ENCODE data around the gene TBCCD1. TPM values are rescaled to one million over a fixed set of nuclear protein-coding genes. Genes with fewer than 3 reads are reported as not detected.

Gene TBCCD1
- total RNA-seq, 1 experiment from 2014 or later = 14.5 TPM

GRCh38 chr3:186534113-186534669, 32.9 kb downstream of the TBCCD1 start:
- TF ChIP-seq, protein P1, sequence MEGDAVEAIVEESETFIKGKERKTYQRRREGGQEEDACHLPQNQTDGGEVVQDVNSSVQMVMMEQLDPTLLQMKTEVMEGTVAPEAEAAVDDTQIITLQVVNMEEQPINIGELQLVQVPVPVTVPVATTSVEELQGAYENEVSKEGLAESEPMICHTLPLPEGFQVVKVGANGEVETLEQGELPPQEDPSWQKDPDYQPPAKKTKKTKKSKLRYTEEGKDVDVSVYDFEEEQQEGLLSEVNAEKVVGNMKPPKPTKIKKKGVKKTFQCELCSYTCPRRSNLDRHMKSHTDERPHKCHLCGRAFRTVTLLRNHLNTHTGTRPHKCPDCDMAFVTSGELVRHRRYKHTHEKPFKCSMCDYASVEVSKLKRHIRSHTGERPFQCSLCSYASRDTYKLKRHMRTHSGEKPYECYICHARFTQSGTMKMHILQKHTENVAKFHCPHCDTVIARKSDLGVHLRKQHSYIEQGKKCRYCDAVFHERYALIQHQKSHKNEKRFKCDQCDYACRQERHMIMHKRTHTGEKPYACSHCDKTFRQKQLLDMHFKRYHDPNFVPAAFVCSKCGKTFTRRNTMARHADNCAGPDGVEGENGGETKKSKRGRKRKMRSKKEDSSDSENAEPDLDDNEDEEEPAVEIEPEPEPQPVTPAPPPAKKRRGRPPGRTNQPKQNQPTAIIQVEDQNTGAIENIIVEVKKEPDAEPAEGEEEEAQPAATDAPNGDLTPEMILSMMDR (IDR thresholded peaks at IDR 0.05) = no peak
- TF ChIP-seq SIN3A (IDR thresholded peaks at IDR 0.05; ENCODE audit: borderline replicate concordance, insufficient read depth, low read depth, low read length) = no peak
- TF ChIP-seq REST (IDR thresholded peaks at IDR 0.05; ENCODE audit: insufficient read depth in 1 of 2, low read depth in 2 of 2, low read length in 1 of 2) = no peak
- no peak for TF ChIP-seq TCF7L2 (IDR thresholded peaks at IDR 0.05; ENCODE audit: low read depth, low read length)
- no peak for TF ChIP-seq POLR2AphosphoS5 (IDR thresholded peaks at IDR 0.05; ENCODE audit: low read depth, low read length)
- no peaks in the 10 kb centered on the region for H3K9me3 ChIP-seq (ENCODE audit: control insufficient read depth, insufficient read depth, low read depth, low read length)
- H3K36me3 ChIP-seq (ENCODE audit: control insufficient read depth, insufficient read depth, low read length) = no peaks in the 10 kb centered on the region
- H3K27ac ChIP-seq (ENCODE audit: low read length) = no peak overlapping the region
- DNase-seq (ENCODE audit: low read depth, low spot score) (no peak), ATAC-seq (no peak)
- BruUV-seq (replicated peaks) = no TSS peak
- intact Hi-C loops (cut with micrococcal nuclease; ENCODE audit: unreplicated experiment) = no loop called here
- no peaks in the 10 kb centered on the region for H3K4me1 ChIP-seq (ENCODE audit: control insufficient read depth, insufficient read depth, low read length)
- H3K27me3 ChIP-seq (ENCODE audit: control insufficient read depth, insufficient read depth, low read length) = no peaks in the 10 kb centered on the region; the same call in 1 of the 2 replicates
- H3K4me3 ChIP-seq (ENCODE audit: low read depth in 2 of 2, low read length in 2 of 2) = no peak overlapping the region
- CTCF ChIA-PET = interaction anchor here (0.5 kb wide), 1 partner anchor 562 kb away, joined by 5 read pairs; no protein-coding TSS in a partner anchor
- in situ Hi-C loops (cut with HindIII; ENCODE audit: low pct_unique_long_range_greater_than_20kb, low sequenced_read_pairs) = no loop called here
- POLR2A ChIA-PET = no interaction called here

- CTCF ChIA-PET = no interaction called here
- no TSS peak for BruUV-seq (replicated peaks)
These were observed 34.5 kb downstream of the TBCCD1 start for GRCh38 chr3:186532598-186533072.

More at GRCh38 chr3:186532598-186533072, 34.5 kb downstream of the TBCCD1 start:
- H3K27ac ChIP-seq (ENCODE audit: low read length) = no peak overlapping the region
- no peaks in the 10 kb centered on the region for H3K36me3 ChIP-seq (ENCODE audit: control insufficient read depth, insufficient read depth, low read length)
- intact Hi-C loops (cut with micrococcal nuclease; ENCODE audit: unreplicated experiment) (no loop called here), in situ Hi-C loops (cut with HindIII; ENCODE audit: low pct_unique_long_range_greater_than_20kb, low sequenced_read_pairs) (no loop called here)
- no peak overlapping the region for H3K4me3 ChIP-seq (ENCODE audit: low read depth in 2 of 2, low read length in 2 of 2)
- ATAC-seq (no peak), DNase-seq (ENCODE audit: low read depth, low spot score) (no peak)
- TF ChIP-seq REST (IDR thresholded peaks at IDR 0.05; ENCODE audit: insufficient read depth in 1 of 2, low read depth in 2 of 2, low read length in 1 of 2) = no peak
- TF ChIP-seq TCF7L2 (IDR thresholded peaks at IDR 0.05; ENCODE audit: low read depth, low read length) = no peak
- TF ChIP-seq SIN3A (IDR thresholded peaks at IDR 0.05; ENCODE audit: borderline replicate concordance, insufficient read depth, low read depth, low read length) = no peak
- no peak for TF ChIP-seq POLR2AphosphoS5 (IDR thresholded peaks at IDR 0.05; ENCODE audit: low read depth, low read length)
- TF ChIP-seq, protein P1 (IDR thresholded peaks at IDR 0.05) = no peak
- H3K9me3 ChIP-seq (ENCODE audit: control insufficient read depth, insufficient read depth, low read depth, low read length) = no peaks in the 10 kb centered on the region
- H3K27me3 ChIP-seq (ENCODE audit: control insufficient read depth, insufficient read depth, low read length) = no peaks in the 10 kb centered on the region; the same call in none of the 2 replicates
- H3K4me1 ChIP-seq (ENCODE audit: control insufficient read depth, insufficient read depth, low read length) = no peaks in the 10 kb centered on the region
- POLR2A ChIA-PET = interaction anchor here (0.7 kb wide), 1 partner anchor 218 kb away, joined by 3 read pairs; no protein-coding TSS in a partner anchor

Measured in Panc1 (cell line).